ENCODE data around the gene PRR22. TPM values are rescaled to one million over a fixed set of nuclear protein-coding genes. Genes with fewer than 3 reads are reported as not detected.

PRR22 gene
- total and polyA plus RNA-seq, 3 donors from 2014 or later: 24.0 to 54.9 (median 35.0) TPM

DNA sequence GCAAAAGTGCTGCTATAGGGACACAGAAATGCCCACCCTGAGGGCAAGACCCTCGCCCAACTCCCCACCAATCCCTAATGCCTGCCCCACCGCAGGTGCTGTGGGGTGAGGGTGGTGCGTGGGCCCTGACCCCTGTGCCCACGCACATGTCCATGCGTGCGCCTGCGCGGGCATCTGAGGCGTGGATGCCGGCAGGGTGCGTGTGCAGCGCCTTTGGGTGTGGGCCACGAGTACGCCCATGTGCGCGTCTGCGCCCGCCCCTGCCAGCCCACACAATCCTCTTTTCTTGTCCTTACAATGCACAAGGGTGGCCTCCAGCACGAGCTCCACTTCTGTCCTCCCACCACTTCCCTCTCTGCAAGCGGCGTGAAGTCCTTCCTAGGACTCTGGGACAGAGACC, 40.6 kb upstream of the PRR22 start:
- Histone ChIP-seq H3K4me1 (peaks cover 3% of the 10 kb centered on the region), H3K4me3 (no peak overlapping the region), H3K27ac (no peak overlapping the region), H3K9me3 (no peaks in the 10 kb centered on the region), H3K27me3 (no peaks in the 10 kb centered on the region), H3K36me3 (ENCODE audit: low read depth, missing control alignments) (no peaks in the 10 kb centered on the region)
- TF ChIP-seq POLR2A (IDR thresholded peaks at IDR 0.05): no peak
- TF ChIP-seq, protein P1, sequence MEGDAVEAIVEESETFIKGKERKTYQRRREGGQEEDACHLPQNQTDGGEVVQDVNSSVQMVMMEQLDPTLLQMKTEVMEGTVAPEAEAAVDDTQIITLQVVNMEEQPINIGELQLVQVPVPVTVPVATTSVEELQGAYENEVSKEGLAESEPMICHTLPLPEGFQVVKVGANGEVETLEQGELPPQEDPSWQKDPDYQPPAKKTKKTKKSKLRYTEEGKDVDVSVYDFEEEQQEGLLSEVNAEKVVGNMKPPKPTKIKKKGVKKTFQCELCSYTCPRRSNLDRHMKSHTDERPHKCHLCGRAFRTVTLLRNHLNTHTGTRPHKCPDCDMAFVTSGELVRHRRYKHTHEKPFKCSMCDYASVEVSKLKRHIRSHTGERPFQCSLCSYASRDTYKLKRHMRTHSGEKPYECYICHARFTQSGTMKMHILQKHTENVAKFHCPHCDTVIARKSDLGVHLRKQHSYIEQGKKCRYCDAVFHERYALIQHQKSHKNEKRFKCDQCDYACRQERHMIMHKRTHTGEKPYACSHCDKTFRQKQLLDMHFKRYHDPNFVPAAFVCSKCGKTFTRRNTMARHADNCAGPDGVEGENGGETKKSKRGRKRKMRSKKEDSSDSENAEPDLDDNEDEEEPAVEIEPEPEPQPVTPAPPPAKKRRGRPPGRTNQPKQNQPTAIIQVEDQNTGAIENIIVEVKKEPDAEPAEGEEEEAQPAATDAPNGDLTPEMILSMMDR (IDR thresholded peaks at IDR 0.05): no peak
- intact Hi-C loops (cut with DNase I; ENCODE audit: low total_unique reads): no loop called here
- WGBS, 2 donors: 59 to 78% methylated on average over 18 to 21 of the region's 21 CpGs
- no peak for DNase-seq

DNA sequence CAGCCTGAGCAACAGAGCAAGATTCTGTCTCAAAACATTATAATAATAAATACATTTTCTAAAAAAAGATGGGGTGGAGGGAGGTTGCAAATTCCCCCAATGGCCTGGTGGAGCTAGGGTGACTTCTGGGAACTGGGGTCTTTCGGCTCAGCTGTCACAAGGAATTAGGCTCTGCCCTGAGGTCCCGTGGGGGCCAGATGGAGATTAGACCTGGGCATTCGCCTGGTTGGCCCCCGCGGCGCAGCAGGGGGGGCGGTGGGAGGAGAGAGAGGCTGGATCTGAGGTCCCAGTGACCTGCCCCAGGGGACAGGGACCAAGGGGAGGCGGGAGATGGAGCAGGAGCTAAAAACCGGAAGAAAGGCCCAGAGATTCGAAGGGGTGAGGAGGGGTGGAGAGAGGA, 40.2 kb upstream of the PRR22 start:
- intact Hi-C loops (cut with DNase I; ENCODE audit: low total_unique reads): no loop called here
- 60 to 77% methylated on average over 10 of the region's 10 CpGs for WGBS, 2 donors
- DNase-seq: no peak
- Histone ChIP-seq H3K27ac (no peak overlapping the region), H3K4me3 (no peak overlapping the region), H3K4me1 (peaks cover 3% of the 10 kb centered on the region), H3K9me3 (no peaks in the 10 kb centered on the region), H3K36me3 (ENCODE audit: low read depth, missing control alignments) (no peaks in the 10 kb centered on the region), H3K27me3 (no peaks in the 10 kb centered on the region)
- TF ChIP-seq POLR2A (IDR thresholded peaks at IDR 0.05): no peak
- TF ChIP-seq, protein P1 (IDR thresholded peaks at IDR 0.05): no peak

DNA sequence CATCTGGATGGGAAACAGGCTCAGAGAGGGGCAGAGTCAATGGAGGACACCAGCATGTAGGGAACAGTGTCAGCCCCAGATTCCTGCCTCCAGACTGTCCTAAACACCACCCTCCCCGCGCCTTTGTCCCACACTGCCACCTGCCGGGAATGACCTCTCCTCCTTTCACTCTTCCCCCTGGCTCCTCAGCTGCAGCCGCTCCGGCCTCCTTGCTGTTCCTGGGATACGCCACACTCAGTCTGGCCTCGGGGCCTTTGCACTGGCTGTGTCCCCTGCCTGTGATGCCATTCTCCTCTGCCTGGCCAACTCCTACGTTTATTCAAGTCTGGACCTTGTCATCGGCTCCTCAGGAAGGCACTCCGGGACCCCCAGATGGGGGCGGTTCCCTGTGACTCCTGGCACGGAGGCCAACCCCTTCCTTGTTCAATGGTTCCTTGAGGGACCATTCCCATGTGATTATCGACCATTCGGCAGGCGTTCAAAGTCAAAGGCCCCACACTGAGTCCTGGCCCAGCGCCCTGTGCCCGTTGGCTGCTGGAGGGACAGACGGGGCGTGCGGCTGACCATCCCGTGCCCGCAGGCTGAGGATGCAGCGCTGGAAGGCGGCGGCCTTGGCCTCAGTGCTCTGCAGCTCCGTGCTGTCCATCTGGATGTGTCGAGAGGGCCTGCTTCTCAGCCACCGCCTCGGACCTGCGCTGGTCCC, 39.2 kb upstream of the PRR22 start:
- Histone ChIP-seq H3K9me3 (no peaks in the 10 kb centered on the region), H3K27me3 (no peaks in the 10 kb centered on the region), H3K4me3 (no peak overlapping the region), H3K4me1 (peaks cover 3% of the 10 kb centered on the region), H3K36me3 (ENCODE audit: low read depth, missing control alignments) (no peaks in the 10 kb centered on the region), H3K27ac (no peak overlapping the region)
- intact Hi-C loops (cut with DNase I; ENCODE audit: low total_unique reads): no loop called here
- 85 to 88% methylated on average over 27 to 29 of the region's 30 CpGs for WGBS, 2 donors
- no peak for TF ChIP-seq POLR2A (IDR thresholded peaks at IDR 0.05)
- TF ChIP-seq, protein P1 (IDR thresholded peaks at IDR 0.05): no peak
- no peak for DNase-seq

DNA sequence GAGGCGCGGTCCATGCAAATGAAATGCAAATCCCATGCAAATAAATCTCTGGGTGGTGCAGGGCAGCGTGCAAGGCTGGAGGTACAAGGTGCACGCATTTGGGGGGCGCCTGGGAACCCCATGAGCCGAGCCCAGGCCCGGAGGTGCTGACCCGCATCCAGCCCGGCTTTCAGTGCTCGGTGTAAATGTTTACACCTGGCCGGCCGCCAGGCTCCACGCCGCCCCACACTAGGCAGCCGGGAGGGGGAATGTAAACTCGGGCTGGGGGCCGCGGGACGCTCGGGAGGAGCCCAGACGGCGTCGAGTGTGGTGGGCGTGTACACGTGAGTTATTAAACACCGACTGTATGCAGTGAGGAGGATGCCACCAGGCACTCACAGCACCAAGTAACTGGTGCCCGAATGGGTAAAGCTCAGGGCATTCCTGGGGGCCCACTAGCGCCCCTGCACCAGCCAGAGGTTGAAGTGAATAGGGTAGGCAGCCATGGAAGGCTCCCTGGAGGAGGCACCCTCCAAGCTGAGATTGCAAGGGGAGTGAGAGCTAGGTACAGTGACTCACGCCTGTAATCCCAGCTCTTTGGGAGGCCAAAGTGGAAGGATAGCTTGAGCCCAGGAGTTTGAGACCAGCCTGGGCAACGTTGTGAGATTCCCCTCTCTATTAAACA, 37.8 kb upstream of the PRR22 start:
- Histone ChIP-seq H3K9me3 (no peaks in the 10 kb centered on the region), H3K27me3 (no peaks in the 10 kb centered on the region), H3K4me3 (no peak overlapping the region), H3K4me1 (peaks cover 3% of the 10 kb centered on the region), H3K36me3 (ENCODE audit: low read depth, missing control alignments) (no peaks in the 10 kb centered on the region), H3K27ac (no peak overlapping the region)
- TF ChIP-seq POLR2A (IDR thresholded peaks at IDR 0.05): no peak
- TF ChIP-seq, protein P1 (IDR thresholded peaks at IDR 0.05): no peak
- no peak for DNase-seq
- intact Hi-C loops (cut with DNase I; ENCODE audit: low total_unique reads): no loop called here
- WGBS, 2 donors: 55 to 65% methylated on average over 15 to 28 of the region's 30 CpGs

Data from testis (tissue), 3 donors.